CD4-positive, alpha-beta T cell treated with Interleukin-4 for 1 hour (primary cell): Measurements from ENCODE around the gene KIAA2012.

Source experiments
- DNase-seq, 2 donors: peaks; one replicate each; pipeline ENCODE4 v3.0.0-alpha.2; 2020 to 2022

Gene KIAA2012

DNA sequence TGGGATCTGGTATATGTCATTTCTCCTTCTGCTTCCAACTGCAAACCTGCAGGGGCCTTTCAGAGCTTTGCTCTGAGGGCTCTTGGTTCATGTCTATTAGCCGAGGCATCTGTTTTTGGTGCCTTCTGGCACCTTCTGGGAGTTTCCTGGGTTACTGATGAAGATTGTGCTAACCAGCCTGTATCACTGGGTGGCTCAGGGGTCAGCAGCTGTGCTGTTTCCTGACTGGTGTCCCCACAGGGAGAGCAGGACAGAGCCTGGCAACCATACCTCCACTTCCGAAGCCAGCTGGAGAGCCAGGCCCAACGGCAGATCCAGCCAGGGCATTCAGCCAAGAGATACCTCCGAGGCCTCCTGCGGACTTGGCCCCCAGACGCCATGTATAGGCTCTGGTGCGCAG, 17.5 kb downstream of the KIAA2012 start:
- DNase-seq, result no peak

DNA sequence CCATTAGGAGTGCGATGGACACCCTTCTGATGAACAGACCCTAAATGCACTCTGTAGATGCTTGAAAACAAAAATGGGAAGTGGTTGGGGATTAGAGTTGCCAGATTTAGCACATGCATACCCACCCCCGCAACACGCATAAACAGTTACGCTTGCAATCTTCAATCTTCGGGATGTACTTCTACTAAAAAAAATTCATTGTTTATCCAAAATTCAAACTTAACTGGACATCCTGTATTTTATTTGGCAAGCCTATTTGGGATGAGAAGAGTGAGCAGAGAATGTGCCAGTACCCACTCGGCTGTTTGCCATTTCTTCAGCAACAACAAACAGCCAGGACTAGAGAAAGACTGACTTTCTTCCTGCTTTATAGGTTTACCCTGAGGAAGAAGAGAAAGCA, 18.4 kb downstream of the KIAA2012 start:
- DNase-seq, result no peak

DNA sequence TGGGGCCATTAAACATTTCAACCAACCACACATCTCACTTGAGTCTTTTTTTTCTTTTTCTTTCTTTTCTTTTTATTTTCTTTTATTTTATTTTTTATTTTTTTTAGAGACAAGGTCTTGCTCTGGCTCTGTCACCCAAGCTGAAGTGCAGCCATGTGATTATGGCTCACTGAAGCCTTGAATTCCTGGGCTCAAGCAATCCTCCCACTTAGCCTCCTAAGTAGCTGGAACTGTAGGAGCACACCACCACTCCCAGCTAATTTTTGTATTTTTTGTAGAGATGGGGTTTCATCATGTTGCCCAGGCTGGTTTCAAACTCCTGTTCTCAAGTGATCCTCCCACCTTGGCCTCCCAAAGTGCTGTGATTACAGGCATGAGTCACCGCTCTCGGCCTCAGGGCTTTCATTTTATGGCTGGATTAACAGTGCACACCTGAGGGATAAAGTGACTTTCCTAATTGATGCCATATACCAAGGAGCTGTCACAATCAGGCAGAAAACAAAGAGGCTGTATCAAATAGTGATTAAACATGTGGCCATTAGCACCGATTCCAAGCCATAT, 21.5 kb downstream of the KIAA2012 start:
- no peak for DNase-seq

DNA sequence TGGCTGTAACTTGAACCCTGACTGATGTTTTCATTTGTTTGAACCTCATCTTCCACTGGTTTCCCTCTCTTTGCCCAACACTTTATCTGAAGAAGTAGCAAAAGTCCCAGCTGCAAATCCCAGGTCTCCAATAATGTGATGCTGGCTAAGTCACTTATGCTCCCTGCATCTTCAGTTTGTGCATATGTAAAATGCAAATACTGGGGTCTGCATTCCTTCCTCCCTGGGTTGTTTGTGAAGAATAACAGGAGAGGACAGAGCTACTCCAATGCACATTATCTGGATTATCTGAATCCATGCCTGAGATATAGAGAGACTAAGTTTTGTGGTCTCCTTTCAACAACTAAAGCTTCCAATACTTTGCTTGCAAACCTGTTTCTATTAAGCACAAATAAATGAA, 22.2 kb downstream of the KIAA2012 start:
- DNase-seq, result no peak

- DNase-seq, result no peak
Measured at GRCh38 chr2:202096736-202097135, 23.7 kb downstream of the KIAA2012 start.

DNA sequence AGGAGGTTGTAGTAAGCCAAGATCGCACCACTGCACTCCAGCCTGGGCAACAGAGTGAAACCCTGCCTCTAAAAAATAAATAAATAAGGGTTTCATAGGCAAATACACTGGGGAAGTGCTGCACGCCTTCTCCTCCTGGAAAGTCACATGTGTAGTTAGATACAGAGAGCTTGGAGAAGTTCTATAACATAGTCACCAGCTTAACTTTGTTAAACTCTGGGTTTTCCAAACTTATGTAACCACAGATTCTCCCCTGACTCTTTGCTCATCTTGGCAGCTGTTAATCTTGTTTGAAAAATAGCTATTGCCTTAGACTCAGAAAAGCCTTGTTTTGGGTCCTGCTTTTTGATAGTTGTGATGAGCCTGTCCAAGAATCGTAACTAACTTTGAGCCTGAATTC, 25.2 kb downstream of the KIAA2012 start:
- DNase-seq, result no peak

- no peak for DNase-seq
Measured at GRCh38 chr2:202099515-202099914, 26.5 kb downstream of the KIAA2012 start.

- DNase-seq, result no peak
Measured at GRCh38 chr2:202100176-202100575, 27.1 kb downstream of the KIAA2012 start.

GRCh38 chr2:202101026-202101579, 28.0 kb downstream of the KIAA2012 start:
- no peak for DNase-seq

GRCh38 chr2:202102425-202103000, 29.5 kb downstream of the KIAA2012 start:
- no peak for DNase-seq

DNA sequence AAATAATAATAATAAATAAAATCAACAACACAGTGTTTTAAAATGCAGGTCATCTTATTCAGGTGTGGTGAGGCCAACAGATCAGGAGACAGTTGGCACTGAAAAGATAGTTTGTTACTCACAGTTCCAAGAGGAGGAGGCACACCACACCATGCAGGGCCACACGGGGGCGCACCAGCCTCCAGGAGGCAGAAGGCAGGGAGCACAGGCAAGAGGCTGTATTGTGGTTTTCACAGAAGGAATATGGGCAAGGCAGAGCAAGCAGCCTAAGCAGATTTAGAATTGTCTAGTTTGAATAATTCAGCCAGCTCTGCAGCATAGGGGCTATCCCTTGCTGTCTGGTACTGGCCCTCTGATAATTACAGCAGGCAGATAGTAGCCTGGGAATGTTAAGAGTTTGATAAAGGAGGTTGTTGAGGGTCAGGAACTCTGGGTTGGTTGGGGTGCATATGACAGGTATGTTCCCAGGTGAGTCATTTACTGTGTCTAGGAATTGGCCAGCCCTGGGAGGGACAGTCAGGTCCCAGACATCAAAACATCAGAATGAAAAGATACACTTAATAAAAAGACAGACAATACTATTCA, 31.3 kb downstream of the KIAA2012 start:
- peak in 1 of 2 donors; percentile 18 for DNase-seq

GRCh38 chr2:202105025-202105424, 32.0 kb downstream of the KIAA2012 start:
- no peak for DNase-seq

DNA sequence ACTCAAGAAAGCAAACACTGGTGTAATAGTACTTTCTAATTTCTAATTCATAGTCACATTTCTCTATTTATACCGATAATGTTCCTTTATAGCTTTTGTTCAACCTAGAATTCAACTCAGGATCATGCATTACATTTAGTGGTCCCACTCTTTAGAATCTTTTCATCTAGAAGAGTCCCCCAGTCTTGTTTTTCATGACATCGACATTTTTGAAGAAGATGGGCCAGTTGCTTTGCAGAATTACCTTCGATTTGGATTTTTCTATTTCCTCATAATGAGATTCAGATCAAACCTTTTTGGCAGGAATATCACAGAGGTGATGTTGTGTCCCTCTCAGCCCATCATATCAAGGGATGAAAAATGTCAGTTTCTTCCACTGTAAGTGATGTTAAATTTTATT, 35.3 kb downstream of the KIAA2012 start:
- no peak for DNase-seq

DNA sequence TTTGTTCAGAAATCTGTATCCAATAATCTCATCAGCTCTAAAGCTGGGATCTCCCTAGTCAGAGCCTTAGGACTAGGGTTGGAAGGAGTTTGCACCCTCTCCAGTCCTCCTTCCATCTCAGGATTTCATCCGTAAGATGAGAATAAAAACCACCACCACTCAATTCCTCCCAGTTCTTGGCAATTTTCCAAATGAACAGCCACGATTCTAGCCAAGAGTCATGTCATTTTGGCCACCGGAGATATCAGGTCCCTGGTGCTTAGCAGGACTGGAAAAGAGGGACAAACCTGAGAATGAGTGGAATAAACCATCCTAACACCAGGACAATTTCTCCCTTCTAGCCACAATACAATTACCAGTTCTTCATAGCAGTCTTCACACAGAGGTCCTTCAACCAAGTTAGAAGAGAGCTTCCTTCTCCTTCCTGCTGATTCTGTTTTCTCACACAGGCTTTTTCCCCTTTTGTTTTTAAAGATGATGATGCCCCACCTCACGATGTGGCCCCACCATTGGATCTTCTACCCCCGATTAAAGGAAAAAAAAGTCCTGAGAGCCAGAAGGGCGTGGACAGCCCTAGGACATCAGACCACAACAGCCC, 36.2 kb downstream of the KIAA2012 start:
- DNase-seq, result no peak

DNA sequence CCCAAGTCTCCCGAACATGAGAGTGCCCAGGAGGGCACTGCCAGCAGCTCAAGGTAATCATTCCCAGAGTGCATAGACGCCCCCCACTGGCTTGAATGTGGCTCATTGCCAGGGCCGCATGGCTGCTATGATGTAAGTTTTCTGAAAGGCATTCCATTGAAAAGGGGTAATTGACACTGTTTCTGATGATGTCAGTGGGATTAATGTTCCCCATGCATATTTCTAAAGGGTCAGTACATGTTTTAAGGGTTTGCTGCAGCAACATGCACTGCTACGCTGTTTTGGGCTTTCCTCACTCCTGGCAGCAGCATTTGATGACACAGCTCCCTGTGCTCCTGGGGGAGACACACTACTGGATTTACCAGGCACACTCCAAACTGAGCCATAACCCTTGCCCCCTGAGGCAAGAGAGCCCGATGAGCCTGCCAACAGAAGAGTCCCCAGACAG, 36.7 kb downstream of the KIAA2012 start:
- no peak for DNase-seq

- DNase-seq, result no peak
Measured at GRCh38 chr2:202110491-202110890, 37.4 kb downstream of the KIAA2012 start.

DNA sequence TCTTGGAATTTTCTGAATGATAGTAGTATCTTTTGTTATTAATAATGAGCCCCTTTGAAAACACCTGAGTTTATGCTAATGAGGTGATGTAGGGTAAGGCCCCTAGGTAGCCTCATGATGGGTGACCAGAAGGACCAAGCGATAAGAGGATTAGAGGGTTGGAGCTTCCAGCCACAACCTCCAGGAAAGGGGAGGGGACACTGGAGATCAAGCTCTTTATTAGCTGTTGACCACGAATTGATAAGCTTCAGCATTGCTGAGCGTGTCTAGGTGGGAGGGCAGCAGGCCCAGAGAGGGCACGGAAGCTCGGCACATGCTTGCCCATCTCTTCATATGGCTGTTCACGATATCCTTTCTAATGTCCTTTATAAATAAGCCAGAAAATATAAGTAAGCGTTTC, 39.0 kb downstream of the KIAA2012 start:
- no peak for DNase-seq

DNA sequence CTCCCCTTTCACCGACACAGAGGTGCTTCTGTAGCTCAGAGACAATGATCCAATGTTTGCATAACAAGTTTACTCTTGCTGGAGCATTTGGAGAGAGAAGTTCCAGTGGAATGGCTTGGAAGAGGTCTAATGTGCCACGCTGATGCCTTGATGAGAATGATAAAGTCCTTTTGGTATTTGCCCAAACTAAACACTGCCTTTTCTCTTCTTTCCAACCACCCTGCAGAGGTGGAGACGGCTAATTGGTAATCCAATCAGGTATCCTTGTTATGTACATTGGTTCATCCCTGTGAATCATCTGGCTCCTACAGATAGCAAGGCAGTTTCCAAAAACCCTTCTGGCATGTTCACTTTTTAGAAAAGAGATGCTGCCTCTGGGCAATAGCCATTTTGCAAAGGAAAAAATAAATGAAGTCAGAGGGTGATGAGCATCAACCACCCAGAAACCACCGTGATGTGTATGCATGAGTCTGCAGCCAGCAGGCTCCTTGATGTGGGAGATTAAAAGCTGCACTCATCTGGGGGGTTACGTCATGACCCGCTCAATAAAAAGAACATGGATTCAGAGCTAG, 40.6 kb downstream of the KIAA2012 start:
- no peak for DNase-seq

- no peak for DNase-seq
Measured at GRCh38 chr2:202114291-202114690, 41.2 kb downstream of the KIAA2012 start.

DNA sequence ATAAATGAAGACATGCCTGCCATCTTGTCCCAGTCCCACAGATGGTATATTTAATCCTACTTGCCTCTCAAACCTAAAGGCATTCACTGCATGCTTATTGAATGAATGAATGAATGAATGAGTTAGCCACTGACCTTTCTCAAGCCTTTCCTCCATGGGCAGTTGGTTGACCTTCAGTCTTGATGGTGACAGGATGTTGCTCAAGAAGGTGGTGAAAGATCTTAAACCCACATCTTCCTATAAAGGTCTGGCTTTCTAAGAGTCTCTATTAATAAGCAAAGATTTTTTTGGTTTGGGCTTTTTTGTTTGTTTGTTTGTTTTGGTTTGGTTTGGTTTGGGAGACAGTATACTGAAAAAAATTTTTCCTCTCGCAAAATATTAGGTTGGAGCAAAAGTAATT, 41.7 kb downstream of the KIAA2012 start:
- no peak for DNase-seq

GRCh38 chr2:202115479-202115971, 42.5 kb downstream of the KIAA2012 start:
- no peak for DNase-seq

DNA sequence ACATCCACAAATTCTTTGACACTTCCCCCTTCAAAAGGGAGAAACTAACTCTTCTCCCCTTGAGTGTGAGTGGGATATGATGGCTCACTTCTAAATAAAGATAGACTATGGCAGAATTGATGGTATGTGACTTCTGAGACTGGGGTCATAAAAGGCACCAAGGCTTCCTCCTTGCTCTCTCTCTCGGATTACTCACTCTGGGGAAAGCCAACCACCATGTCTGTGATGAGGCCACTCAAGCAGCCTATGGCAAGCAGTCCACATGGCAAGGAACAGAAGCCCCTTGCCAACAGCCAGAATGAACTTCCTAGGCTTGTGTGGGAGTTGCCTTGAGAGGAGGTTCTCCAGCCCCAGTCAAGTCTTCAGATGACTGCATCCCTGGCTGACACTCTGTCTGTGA, 43.6 kb downstream of the KIAA2012 start:
- no peak for DNase-seq

GRCh38 chr2:202118168-202118567, 45.1 kb downstream of the KIAA2012 start:
- no peak for DNase-seq

- DNase-seq, result no peak
Measured at GRCh38 chr2:202120828-202121227, 47.8 kb downstream of the KIAA2012 start.
